Psoas muscle (tissue), 8 donors: ENCODE measurements around the gene MUC6. TPM values are rescaled to one million over a fixed set of nuclear protein-coding genes. Genes with fewer than 3 reads are reported as not detected.

Experiments used
- ATAC-seq, 4 donors: fragments of 200-7000 bp; cut with Tn5 transposase; one replicate each; pipeline ENCODE4 v1.9.1; 2020; ENCODE audit warnings: moderate library complexity in 3 of 4, mild to moderate bottlenecking in 2 of 4
- DNase-seq, 2 donors: peaks; one replicate each; pipeline ENCODE4 v3.0.0-alpha.2; 2020
- H3K27ac ChIP-seq: fragments of 200-600 bp; one replicate; pipeline ENCODE4 v1.8.0; 2022
- H3K27me3 ChIP-seq, 3 donors: fragments of 200-600 bp in 1 of 3; one replicate each; pipeline versions ENCODE4 v1.6.1 to v1.8.0; 2013 to 2022; ENCODE audit warnings: low read length in 2 of 3, mild to moderate bottlenecking in 2 of 3, moderate library complexity in 1 of 3; ENCODE audit not compliant: insufficient read depth in 3 of 3
- H3K36me3 ChIP-seq, 2 donors: fragments of 200-600 bp in 1 of 2; one replicate each; pipeline versions ENCODE4 v1.6.1 to v1.8.0; 2013 to 2022; ENCODE audit warnings: low read depth in 1 of 2, mild to moderate bottlenecking in 1 of 2, moderate library complexity in 1 of 2; ENCODE audit not compliant: insufficient read depth in 1 of 2
- H3K4me1 ChIP-seq: fragments of 200-600 bp; one replicate; pipeline ENCODE4 v1.8.0; 2022
- H3K4me3 ChIP-seq: fragments of 200-600 bp; one replicate; pipeline ENCODE4 v1.8.0; 2022; ENCODE audit warnings: mild to moderate bottlenecking
- H3K9me3 ChIP-seq: fragments of 200-600 bp; one replicate; pipeline ENCODE4 v1.8.0; 2022
- CTCF ChIP-seq: fragments of 200-600 bp; IDR thresholded peaks from one replicate; pipeline ENCODE4 v1.8.0; 2022; ENCODE audit warnings: antibody characterized with exemption
- WGBS, 3 donors: extraction: QIAGEN DNeasy Blood & Tissue Kit; methylation state at CpG; one replicate each; pipeline versions ENCODE4 v1.1.6 to v1.1.7; 2013; 5-methylcytosine and 5-hydroxymethylcytosine counted together
- intact Hi-C, 2 donors: fragments of 100-400 bp; cut with DNase I; formaldehyde crosslinking; loops; one replicate each; pipeline versions ENCODE4 v1.11.0 to v1.14.2; 2022
- polyA plus RNA-seq, 3 donors: library from polyadenylated mRNA; stranded (reverse); fragments of 200-250 nt; gene quantifications; one replicate each; pipeline ENCODE4 v1.2.3, GENCODE V29; 2013
- total RNA-seq, 4 donors: library from RNA; stranded (reverse); fragmentation: NEBNext Ultra II Directional in 2 of 4; extraction: Animal tissue kit (Norgen Biotek cat#: 25700) in 2 of 4; gene quantifications; one replicate each; pipeline versions ENCODE4 v1.2.1 to v1.2.4, GENCODE V29; 2021 to 2023
- donor health status: healthy with polysubstance abuse.
- donor health status: DM: no; HTN: no; CAD: no; lungs with moderate emphysema.
- donor health status: Bipolar disorder and iron deficiency.
- donor health status: healthy.
- donor health status: DM: yes; HTN: yes; CAD: no.
- donor health status: DM: no; HTN: no; CAD: no.
- donor health status: DM: no; HTN: no; CAD: no.
- donor health status: DM: yes; HTN: yes; CAD: no.

MUC6 gene
- total and polyA plus RNA-seq, 7 donors, result under 0.01 to 0.04 (median 0.01) TPM; not detected in 4

- no peak for DNase-seq
- Histone ChIP-seq H3K27me3 (no peaks in the 10 kb centered on the region), H3K4me3 (no peak overlapping the region), H3K27ac (no peak overlapping the region), H3K4me1 (no peaks in the 10 kb centered on the region), H3K36me3 (peaks cover 0 to 78% of the 10 kb centered on the region in 2 donors), H3K9me3 (no peaks in the 10 kb centered on the region)
- 77 to 90% (median 87%) methylated on average over 12 of the region's 12 CpGs for WGBS, 3 donors
- no peak for TF ChIP-seq CTCF
- peak in 1 of 4 donors; percentile 10 for ATAC-seq
- intact Hi-C loops, result no loop called here
Measured at GRCh38 chr11:991034-991433, 45.5 kb downstream of the MUC6 start.

DNA sequence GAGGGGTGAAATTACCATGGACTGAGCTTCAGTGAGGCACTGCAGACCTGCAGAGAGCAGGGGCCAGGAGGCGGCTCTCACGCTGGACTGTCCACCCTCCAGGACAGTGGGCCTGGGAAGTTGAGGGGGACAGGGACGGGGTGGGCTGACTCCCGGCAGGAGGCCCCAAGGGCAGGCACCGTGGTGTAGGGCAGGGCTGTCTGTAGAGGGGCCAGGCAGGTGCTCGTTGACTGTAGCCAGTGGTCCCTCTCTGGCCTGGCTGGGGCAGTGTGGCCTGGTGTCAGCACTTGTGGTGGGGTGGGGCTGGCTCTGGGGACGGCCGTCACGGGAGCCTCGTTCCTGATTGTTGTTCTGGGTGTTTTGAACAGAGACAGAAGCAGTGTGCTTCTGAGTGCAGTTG is 46.4 kb downstream of the MUC6 start:
- no peak for DNase-seq
- Histone ChIP-seq H3K4me3 (no peak overlapping the region), H3K27me3 (no peaks in the 10 kb centered on the region), H3K36me3 (peaks cover 3 to 85% of the 10 kb centered on the region in 2 donors), H3K27ac (no peak overlapping the region), H3K4me1 (no peaks in the 10 kb centered on the region), H3K9me3 (no peaks in the 10 kb centered on the region)
- TF ChIP-seq CTCF, result no peak
- WGBS, 3 donors, result 89 to 90% (median 89%) methylated on average over 10 of the region's 10 CpGs
- intact Hi-C loops, result no loop called here
- no peak for ATAC-seq

GRCh38 chr11:987671-988070 is 48.8 kb downstream of the MUC6 start:
- no peak for DNase-seq
- TF ChIP-seq CTCF, result no peak
- Histone ChIP-seq H3K36me3 (peaks cover 3 to 81% of the 10 kb centered on the region in 2 donors), H3K4me1 (no peaks in the 10 kb centered on the region), H3K27me3 (no peaks in the 10 kb centered on the region), H3K27ac (no peak overlapping the region), H3K9me3 (no peaks in the 10 kb centered on the region), H3K4me3 (no peak overlapping the region)
- 96% methylated on average over 15 of the region's 15 CpGs for WGBS, 3 donors
- ATAC-seq, result no peak
- intact Hi-C loops, result loop anchor here in 1 of 2 donors (2.0 kb wide), 1 partner anchor 21 kb away; no protein-coding TSS in a partner anchor

- 95 to 96% (median 96%) methylated on average over 9 of the region's 9 CpGs for WGBS, 3 donors
- no peak overlapping the region for H3K27ac ChIP-seq
- H3K36me3 ChIP-seq, result peaks cover 3 to 79% of the 10 kb centered on the region in 2 donors
- H3K4me1 ChIP-seq, result no peaks in the 10 kb centered on the region
- no peaks in the 10 kb centered on the region for H3K27me3 ChIP-seq
- intact Hi-C loops, result loop anchor here in 1 of 2 donors (2.0 kb wide), 1 partner anchor 20 kb away; no protein-coding TSS in a partner anchor
- peak in 1 of 4 donors; percentile 9 for ATAC-seq
- H3K4me3 ChIP-seq, result no peak overlapping the region
- H3K9me3 ChIP-seq, result no peaks in the 10 kb centered on the region
- DNase-seq, result no peak
- TF ChIP-seq CTCF, result no peak
Measured at GRCh38 chr11:986952-987305, 49.6 kb downstream of the MUC6 start.
